Ovary (tissue), 9 donors: ENCODE measurements around the gene ZNF134. TPM values are rescaled to one million over a fixed set of nuclear protein-coding genes. Genes with fewer than 3 reads are reported as not detected.
A peak's percentile ranks its signal among the peaks of the same experiment; 100 is the strongest.

ENCODE experiments used
- DNase-seq, 5 donors: peaks; one replicate each; pipeline ENCODE4 v3.0.0-alpha.2; 2019 to 2020
- H3K27ac ChIP-seq, 2 donors: fragments of 200-600 bp; one replicate each; pipeline versions ENCODE4 v1.5.1 to v1.8.0; 2019 to 2022
- H3K27me3 ChIP-seq: fragments of 200-600 bp; one replicate; pipeline ENCODE4 v1.8.0; 2022
- H3K36me3 ChIP-seq: fragments of 200-600 bp; sonication (generic); one replicate; pipeline ENCODE4 v1.5.1; 2019
- H3K4me1 ChIP-seq: one replicate; pipeline ENCODE4 v1.8.1; 2013; ENCODE audit warnings: mild to moderate bottlenecking, moderate library complexity; ENCODE audit not compliant: insufficient read depth
- H3K4me3 ChIP-seq: fragments of 200-600 bp; sonication (generic); one replicate; pipeline ENCODE4 v1.5.1; 2017
- H3K9me3 ChIP-seq, 2 donors: fragments of 200-600 bp in 1 of 2; sonication (generic) in 1 of 2; one replicate each; pipeline versions ENCODE4 v1.5.1 to v1.8.1; 2013 to 2019; ENCODE audit warnings: mild to moderate bottlenecking in 1 of 2, moderate library complexity in 1 of 2
- EP300 ChIP-seq: sonication (generic); formaldehyde crosslinking; IDR thresholded peaks from one replicate; pipeline ENCODE4 v1.6.1; 2017; ENCODE audit warnings: antibody characterized with exemption
- POLR2A ChIP-seq: fragments of 450-650 bp; IDR thresholded peaks from one replicate; pipeline ENCODE4 v1.6.1; 2017; ENCODE audit warnings: antibody characterized with exemption, mild to moderate bottlenecking, moderate library complexity
- WGBS, 3 donors: extraction: QIAGEN DNeasy Blood & Tissue Kit in 1 of 3; methylation state at CpG; one replicate each; pipeline versions ENCODE4 v1.1.5 to v1.1.7; 2013 to 2017; 5-methylcytosine and 5-hydroxymethylcytosine counted together
- intact Hi-C, 4 donors: fragments of 100-400 bp; cut with DNase I; formaldehyde crosslinking; loops; one replicate each; pipeline versions ENCODE4 v1.11.0 to v1.15.1; 2022 to 2023
- polyA plus RNA-seq, 2 donors: library from polyadenylated mRNA; stranded (reverse); fragments of 200-250 nt in 1 of 2; fragments of 350-450 nt in 1 of 2; fragmentation: Illumina TruSeq in 1 of 2; extraction: RNeasy Lipid Tissue Mini Kit (QIAGEN cat#74804) in 1 of 2; gene quantifications; one replicate each; pipeline ENCODE4 v1.2.3, GENCODE V29; 2013 to 2014
- total RNA-seq, 7 donors: library from RNA; depleted of rRNA in 2 of 7; stranded (reverse); fragments of >200 nt in 2 of 7; fragmentation: NEBNext Ultra II Directional in 3 of 7; extraction: Animal tissue kit (Norgen Biotek cat#: 25700) in 3 of 7; gene quantifications; one replicate each; pipeline versions ENCODE4 v1.1.0 to v1.2.4, GENCODE V29; 2016 to 2023
- TF ChIP-seq, protein P1 (sequence below), 3 donors: fragments of 450-650 bp in 2 of 3; fragments of 200-600 bp in 1 of 3; IDR thresholded peaks; one replicate each; pipeline versions ENCODE4 v1.5.1 to v1.8.0; 2016 to 2022; ENCODE audit warnings: antibody characterized with exemption in 3 of 3, mild to moderate bottlenecking in 1 of 3
- donor health status: DM: no; HTN: no; CAD: no; lungs with moderate emphysema.
- donor health status: DM: no; HTN: no; CAD: no.
- donor health status: Bipolar disorder and iron deficiency.
- donor health status: DM: yes; HTN: yes; CAD: no.
- donor health status: DM: no; HTN: no; CAD: no.
- donor health status: DM: yes; HTN: yes; CAD: no.

Gene ZNF134
- total and polyA plus RNA-seq, 9 donors: 9.2 to 22.9 (median 16.3) TPM

DNA sequence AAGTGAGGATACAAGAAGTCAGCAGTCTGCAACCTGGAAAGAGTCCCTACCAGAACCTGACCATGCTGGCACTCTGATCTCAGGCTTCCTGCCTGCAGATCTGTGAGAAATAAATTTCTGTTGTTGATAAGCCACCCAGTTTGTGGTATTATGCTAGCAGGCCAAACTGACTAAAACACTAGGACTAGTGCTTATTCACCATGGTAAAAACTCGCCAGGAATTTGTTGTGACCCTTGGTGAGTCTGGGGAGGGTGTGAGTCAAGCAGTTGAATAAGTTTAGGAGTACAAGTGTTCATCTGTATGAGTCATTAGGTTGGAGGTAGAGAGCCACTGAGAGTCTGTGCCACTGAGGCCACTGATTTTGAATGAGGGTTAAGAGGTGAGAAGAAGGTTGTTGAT, 26.5 kb upstream of the ZNF134 start:
- H3K36me3 ChIP-seq: no peaks in the 10 kb centered on the region

DNA sequence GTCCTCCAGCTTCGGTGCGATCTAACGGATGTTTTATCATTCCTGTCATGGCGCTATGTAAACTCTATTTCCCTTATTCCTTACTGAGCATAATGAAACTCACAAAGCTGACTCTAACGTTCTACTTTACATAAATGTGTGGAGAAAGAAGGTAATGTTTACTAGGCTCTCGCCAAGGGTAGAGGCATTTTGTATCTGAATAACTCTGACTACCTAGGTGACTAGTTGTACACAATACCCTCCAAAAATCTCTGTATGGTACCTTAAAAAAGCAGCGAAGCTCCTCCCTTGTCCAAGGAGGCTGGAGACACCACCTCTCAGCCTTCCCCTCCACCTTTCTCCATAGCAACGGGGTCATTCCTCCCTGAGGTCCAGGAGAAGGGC, 14.7 kb upstream of the ZNF134 start:
- no peaks in the 10 kb centered on the region for H3K36me3 ChIP-seq
- H3K4me1 ChIP-seq: peaks cover 5% of the 10 kb centered on the region
- DNase-seq: no peak
- H3K4me3 ChIP-seq: peak overlapping the region; percentile 66
- intact Hi-C loops: no loop called here
- no peaks in the 10 kb centered on the region for H3K27me3 ChIP-seq
- no peak overlapping the region for H3K27ac ChIP-seq
- TF ChIP-seq EP300: no peak
- TF ChIP-seq, protein P1, sequence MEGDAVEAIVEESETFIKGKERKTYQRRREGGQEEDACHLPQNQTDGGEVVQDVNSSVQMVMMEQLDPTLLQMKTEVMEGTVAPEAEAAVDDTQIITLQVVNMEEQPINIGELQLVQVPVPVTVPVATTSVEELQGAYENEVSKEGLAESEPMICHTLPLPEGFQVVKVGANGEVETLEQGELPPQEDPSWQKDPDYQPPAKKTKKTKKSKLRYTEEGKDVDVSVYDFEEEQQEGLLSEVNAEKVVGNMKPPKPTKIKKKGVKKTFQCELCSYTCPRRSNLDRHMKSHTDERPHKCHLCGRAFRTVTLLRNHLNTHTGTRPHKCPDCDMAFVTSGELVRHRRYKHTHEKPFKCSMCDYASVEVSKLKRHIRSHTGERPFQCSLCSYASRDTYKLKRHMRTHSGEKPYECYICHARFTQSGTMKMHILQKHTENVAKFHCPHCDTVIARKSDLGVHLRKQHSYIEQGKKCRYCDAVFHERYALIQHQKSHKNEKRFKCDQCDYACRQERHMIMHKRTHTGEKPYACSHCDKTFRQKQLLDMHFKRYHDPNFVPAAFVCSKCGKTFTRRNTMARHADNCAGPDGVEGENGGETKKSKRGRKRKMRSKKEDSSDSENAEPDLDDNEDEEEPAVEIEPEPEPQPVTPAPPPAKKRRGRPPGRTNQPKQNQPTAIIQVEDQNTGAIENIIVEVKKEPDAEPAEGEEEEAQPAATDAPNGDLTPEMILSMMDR (IDR thresholded peaks at IDR 0.05): no peak
- TF ChIP-seq POLR2A: no peak
- 52 to 61% (median 53%) methylated on average over 8 of the region's 8 CpGs for WGBS, 3 donors
- H3K9me3 ChIP-seq: peaks cover 0 to 14% of the 10 kb centered on the region in 2 donors

More for the DNA sequence above, 26.5 kb upstream of the ZNF134 start:
- Histone ChIP-seq H3K4me1 (peaks cover 8% of the 10 kb centered on the region), H3K27ac (no peak overlapping the region), H3K9me3 (peaks cover 3 to 70% of the 10 kb centered on the region in 2 donors), H3K27me3 (no peaks in the 10 kb centered on the region), H3K4me3 (no peak overlapping the region)
- intact Hi-C loops: no loop called here
- TF ChIP-seq EP300 (no peak), POLR2A (no peak)
- TF ChIP-seq, protein P1 (IDR thresholded peaks at IDR 0.05): no peak
- WGBS, 3 donors: 94 to 100% (median 96%) methylated on average over 1 of the region's 1 CpG
- DNase-seq: no peak

DNA sequence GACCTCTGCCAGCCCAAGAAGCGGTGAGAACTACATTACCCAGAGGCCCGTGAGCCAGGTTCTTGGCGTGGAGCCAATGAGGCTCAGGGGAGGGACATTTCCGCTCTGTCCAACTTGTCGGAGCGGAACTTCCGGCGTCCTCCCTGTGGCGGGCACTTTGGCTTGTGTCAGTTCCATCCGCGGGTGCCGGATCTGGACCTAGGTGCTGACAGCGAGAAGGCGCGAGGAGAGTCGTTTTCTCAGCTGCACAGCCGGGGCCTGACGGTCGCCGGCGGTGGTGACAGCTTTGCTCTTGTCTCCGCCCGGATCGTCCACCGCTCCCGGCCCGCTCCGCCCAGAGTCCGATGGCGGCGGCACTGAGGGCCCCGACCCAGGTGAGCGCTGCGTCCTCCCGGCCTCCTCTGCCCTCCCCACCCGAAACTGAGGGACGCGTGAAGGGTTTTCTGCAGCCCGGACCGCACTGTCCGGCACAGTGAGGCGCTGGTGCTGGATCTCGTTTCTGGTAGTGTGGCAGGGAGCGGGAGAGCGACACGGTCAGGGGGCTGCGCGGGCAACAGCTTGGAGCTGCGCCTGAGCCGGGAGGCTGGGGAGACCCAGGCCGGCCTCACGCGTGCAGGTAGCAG, 14.2 kb upstream of the ZNF134 start, which contains the start of gene ZNF530:
TSS of gene ZNF530 (plus strand) at position 125 of the 623 bp plus-strand sequence. CDS start 4,461 bp downstream, outside the sequence.
- peak within 1 kb of the TSS; percentile 66 for H3K4me3 ChIP-seq
- no peak within 1 kb of the TSS for H3K27ac ChIP-seq
- WGBS, 3 donors: 0 to 1% (median 0%) methylated on average over 37 to 53 of the region's 53 CpGs
- peak; percentile 92 to 96 (median 92) for DNase-seq
- H3K9me3 ChIP-seq: peaks cover 0 to 19% of the 10 kb centered on the region in 2 donors
- intact Hi-C loops: no loop called here
- H3K4me1 ChIP-seq: peaks cover 5% of the 10 kb centered on the region
- no peaks in the 10 kb centered on the region for H3K27me3 ChIP-seq
- TF ChIP-seq EP300 (no peak), POLR2A (no peak)
- TF ChIP-seq, protein P1 (IDR thresholded peaks at IDR 0.05): no peak
- H3K36me3 ChIP-seq: no peaks in the 10 kb centered on the region

GRCh38 chr19:57606931-57607330, 7.1 kb upstream of the ZNF134 start:
- TF ChIP-seq, protein P1 (IDR thresholded peaks at IDR 0.05): no peak
- TF ChIP-seq POLR2A (no peak), EP300 (no peak)
- Histone ChIP-seq H3K36me3 (no peaks in the 10 kb centered on the region), H3K4me3 (no peak overlapping the region), H3K9me3 (peaks cover 0 to 51% of the 10 kb centered on the region in 2 donors), H3K4me1 (no peaks in the 10 kb centered on the region), H3K27me3 (no peaks in the 10 kb centered on the region), H3K27ac (no peak overlapping the region)
- intact Hi-C loops: no loop called here
- DNase-seq: no peak
- WGBS, 3 donors: 96 to 98% (median 97%) methylated on average over 5 of the region's 5 CpGs
